Embryonic facial prominence (tissue), 1 donor: ENCODE results near the gene KCNJ16.

Source experiments
- DNase-seq: peaks from one replicate; pipeline ENCODE4 v3.0.0-alpha.2; 2016; ENCODE audit errors: extremely low spot score

Gene KCNJ16

DNA sequence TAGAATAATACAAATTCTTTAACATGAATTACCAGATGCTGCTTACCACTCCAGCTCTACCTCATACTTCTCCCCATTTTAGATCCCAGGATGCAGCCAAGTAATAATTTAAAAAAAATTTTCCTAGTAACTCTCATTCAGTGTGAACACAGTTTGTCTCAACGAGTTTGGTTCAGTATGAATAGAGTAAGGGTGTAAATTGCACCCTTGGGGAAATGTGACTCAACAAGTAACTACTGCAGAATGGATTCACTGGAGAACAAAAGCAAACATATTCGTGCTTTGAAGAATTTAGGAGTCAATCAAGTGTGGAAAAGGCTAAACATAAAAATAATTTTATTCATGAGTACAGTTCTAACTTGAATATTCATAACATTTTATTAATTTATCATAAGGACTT lies 23.0 kb downstream of the KCNJ16 start:
- no peak for DNase-seq

DNA sequence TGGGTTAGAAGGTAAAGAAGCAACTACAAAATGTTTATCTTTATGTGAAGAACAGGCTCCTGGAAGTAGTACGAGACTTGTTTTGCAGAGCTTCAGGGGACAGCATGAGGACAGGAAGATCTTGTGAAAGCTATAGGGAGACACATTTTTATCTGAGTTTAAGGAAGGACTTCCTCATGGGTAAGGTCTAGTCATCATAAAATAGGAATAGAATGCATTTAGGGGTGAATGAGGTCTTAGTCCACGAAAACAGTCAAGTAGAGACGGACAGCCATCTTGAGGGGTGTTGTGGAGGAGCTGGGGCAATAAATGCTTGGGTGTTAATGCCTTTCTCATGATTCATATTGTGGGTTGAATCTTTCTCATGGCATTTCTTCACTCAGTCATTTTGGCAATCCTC lies 24.3 kb downstream of the KCNJ16 start:
- no peak for DNase-seq

DNA sequence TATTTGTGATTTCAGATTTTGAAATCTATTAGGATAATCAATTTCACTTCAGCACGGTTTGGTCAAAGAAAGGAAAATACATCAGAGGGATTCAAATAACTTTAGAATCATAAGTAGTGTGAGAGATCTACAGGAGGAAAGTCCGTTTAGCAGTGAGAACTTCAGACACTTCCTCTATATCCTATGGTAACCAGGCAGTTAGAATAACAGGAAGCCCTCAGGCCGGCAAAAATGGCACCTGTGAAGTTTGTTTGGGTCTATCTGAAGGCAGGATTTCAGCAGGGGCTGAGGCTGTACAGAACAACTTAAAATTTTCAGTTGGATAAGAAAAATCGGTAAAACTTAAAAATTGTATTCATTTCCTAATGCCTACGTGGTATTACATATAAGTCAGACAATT lies 24.9 kb downstream of the KCNJ16 start:
- DNase-seq = no peak

DNA sequence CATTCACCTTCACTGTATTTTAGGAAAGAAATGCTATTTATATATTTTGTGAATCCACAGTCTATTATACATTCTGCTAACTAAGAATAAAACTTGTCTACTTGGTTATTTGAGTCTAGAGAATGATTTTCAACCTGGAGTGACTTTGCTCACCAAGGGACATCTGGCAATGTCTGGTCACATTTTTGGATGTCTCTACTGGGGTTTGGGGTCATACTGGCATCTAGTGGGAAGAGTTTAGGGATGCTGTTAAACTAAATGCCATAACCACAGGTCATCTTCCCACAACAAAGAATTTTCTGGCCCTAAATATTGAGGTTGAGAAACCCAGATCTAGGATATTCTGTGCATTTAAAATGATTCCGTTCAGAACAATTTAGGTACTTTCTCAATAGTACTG lies 26.0 kb downstream of the KCNJ16 start:
- no peak for DNase-seq

DNA sequence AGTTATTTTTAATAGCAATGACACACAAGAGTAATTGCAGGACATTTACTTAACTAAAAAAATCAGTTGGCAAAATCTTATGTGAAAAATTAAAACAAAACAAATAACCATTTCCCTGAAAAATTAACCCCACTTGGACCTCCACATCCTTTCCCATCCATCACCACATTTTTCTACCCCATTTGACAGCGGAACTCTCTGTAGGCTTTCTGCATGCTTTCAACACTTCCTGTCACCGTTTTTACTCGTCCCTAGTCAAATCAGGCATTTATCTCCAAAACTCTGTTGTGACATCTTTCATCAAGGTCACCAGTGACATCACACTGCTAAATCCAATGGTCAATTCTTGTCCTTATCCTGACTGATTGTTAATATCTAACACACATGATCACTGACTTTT lies 27.5 kb downstream of the KCNJ16 start:
- no peak for DNase-seq

DNA sequence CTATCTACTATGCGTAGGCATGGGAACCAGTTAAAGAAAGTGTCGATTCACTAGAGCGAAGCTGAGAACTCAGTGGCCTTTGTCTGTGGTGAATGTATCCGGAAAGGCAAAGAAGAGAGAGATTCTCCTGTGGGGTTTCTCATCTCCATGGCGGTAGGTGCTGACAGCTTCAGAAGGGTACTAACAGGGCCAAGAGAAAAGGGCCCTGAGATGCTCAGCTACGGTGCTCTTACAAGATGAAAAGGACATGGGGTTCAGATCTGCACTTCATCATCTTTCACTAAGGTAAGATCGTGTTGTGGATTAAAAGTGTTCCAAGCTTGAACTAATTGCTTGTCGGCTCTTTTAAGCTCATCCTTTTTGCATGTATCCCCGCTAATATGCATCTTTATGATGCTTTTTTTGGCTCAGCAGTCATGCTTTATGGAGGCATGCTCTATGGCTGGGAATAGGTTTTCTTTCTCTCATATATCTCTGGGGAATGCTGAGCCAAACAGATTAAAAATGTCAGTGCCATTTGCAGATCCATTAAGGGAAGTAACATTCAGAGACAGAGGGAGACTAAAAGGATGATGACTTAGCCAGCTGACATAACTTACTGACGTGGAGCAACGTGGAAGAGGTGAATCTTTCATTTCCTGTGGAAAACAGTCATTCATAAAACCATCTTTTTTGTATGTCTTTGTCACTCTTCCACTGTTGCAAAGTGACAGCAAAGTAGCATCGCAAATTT lies 29.9 kb downstream of the KCNJ16 start:
- no peak for DNase-seq

DNA sequence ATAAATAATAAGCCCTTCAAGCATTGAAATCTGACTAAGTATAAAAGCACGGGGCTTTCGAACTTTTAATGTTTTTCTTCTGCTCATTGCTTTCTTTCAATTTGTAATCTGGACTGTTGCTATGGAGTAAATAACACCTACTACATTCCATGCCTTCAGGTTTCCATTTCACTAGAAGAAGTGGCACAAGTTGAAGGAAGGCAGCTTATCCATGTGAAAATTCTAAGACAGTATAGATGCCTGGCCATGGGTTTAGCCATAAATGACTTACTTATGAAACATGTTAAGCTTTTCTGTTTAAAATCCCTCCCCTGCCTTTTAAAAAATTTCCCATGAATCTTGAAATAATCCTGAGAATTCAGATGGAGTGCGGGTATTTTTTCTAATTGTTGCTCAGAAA lies 30.6 kb downstream of the KCNJ16 start:
- no peak for DNase-seq

DNA sequence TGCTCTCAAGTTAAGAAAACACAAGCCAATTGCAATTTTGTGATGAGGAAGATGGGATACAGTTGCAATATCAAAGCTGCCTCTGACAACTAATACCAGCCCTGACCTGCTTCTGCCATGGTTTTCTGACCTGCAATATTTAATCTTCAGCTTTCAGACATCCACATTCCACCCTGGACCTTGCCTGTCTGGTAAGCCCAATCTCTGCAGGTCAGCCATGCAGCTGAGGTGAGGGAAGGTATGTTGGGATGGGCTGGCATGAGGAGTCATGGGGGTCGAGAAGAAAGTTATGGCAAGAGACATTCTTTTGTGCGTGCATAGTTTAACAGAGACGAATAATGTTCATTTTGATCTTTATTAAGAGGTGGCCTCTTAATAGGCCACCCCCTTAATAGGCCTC lies 31.5 kb downstream of the KCNJ16 start:
- DNase-seq = no peak

DNA sequence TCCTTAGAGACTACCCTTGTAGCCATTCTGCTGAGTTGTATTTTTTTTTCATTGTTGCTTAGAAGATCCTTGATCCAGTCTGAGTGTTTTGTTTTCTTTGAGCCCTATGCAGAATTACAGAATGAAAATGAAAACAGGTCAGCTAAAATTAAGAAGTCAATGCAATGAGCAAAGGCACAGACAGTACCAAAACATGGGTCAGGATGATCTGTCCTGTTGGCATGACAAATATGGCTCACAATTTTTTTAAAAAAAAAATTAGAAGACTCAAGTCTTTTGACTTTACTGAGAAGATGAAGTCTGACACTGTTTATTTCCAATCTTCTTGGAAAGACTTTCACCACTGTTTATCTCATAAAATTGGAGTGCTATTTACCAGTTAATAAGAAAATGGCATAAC lies 32.4 kb downstream of the KCNJ16 start:
- no peak for DNase-seq

DNA sequence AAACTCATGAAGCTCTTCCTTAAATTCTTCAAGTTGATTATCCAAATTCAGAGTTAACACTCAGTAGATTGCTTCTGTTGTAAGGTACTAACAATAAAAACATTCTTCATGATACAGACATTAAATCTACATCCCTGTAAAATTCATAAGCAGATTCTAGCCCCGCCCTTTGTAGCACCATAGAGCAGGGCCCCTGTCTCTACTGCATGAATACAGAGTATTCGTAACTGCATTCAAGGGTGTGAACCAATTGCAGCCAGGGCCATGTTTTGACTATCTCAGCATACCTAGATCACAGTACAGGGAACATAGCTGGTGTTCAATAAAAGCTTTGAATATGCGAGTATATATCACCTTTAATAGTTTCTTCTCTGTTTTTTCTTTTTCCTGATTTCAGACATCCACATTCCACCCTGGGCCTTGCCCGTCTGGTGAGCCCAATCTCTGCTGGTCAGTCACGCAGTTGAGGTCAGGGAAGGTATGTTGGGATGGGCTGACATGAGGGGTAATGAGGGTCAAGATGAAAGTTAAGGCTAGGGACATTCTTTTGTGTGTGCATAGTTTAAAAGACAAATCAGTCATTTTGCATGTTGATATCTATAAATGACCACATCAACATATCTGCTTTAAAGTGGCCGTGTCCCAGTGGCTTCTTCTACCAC lies 33.0 kb downstream of the KCNJ16 start:
- no peak for DNase-seq

DNA sequence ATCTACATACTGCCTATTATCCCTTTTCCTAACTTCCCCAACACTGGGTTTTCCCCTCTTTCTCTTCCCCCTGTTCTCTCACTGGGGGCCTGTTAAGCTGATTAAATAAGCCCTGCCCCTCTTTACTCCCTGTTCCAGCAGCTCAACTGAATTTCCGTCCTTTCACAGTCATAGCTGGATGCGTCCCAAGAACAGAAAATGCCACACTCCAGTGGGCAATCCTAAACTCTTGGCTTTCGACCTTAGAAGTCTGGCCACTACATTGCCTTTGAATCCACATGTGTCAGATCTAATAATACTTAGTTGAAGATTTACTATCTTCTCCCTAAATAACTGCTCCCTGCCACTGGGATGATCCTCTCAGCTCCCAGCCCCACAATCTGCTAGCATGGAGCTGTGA lies 34.5 kb downstream of the KCNJ16 start:
- DNase-seq = no peak

DNA sequence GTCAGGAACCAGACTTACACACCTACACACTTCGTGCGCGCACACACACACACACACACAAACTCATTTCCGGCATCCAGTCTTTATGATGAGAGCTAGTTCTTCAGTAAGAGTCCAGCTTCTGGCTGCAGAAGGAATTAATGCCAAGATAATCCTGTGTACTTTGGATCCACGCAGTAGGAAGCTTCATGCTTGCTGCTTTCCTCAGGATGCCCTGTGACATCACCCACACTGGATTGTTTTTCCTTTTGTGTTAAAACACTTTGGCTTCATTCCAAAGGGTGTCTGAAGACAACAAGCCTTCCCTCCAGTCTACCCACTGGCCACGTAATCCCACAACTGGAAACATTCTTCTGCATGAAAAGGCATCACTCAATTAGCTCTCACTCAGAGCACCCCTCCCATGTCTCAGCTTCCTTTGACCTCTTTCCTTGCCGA lies 35.4 kb downstream of the KCNJ16 start:
- no peak for DNase-seq

DNA sequence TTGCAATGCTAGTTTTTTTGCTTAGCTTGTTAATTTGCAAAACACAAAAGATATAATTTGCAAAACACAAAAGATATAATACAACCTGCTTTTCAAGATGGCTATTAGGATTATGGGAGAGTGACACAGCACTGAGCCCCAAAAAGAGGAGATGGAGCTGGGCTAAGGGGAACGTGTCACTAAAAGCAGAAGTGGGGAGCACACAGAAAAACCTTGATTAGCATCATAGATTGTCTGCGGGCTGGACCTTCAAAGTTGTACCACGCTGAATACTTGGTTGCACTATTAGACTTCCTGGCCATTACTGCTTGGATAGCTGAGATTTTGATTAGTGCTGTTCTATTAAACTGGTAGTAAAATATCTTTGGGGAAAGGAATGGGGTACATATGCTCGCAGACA lies 36.2 kb downstream of the KCNJ16 start:
- DNase-seq = no peak

DNA sequence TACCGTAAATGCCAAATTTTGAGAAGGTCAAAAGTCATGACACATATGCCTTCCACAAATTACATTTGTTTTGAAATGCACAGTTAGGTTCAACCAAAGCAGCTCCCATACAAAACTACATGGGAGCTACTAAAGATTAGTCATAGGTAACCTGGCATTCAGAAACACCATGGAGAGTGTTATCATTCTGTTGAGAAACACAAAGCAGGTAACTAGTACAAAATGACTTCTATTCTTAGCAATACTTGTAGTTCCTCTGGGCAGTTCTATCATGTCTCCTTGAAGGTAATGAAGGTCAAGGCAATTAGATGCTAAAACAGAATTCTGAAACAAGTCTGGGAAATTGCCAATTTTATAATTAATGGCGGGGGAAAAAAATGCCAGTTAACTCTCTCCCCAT lies 39.4 kb downstream of the KCNJ16 start:
- no peak for DNase-seq

DNA sequence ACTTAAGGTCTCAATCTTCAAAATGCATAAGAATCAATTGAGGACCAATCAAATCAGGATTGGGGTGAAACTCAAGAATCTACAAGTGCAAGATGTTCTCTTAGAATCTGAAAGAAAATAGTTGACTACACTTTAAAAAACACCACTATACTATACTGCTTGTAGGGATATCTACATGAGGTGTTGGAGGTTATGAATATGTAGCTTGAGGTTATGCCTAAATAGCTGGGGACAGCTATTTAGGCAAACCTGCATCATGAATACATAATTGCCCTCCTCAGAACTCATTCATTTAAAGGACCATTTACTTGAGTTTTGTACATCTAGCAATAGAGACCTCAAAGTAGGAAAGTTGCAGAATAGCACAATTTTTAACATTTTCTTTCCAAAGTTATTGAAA lies 40.1 kb downstream of the KCNJ16 start:
- DNase-seq = no peak

DNA sequence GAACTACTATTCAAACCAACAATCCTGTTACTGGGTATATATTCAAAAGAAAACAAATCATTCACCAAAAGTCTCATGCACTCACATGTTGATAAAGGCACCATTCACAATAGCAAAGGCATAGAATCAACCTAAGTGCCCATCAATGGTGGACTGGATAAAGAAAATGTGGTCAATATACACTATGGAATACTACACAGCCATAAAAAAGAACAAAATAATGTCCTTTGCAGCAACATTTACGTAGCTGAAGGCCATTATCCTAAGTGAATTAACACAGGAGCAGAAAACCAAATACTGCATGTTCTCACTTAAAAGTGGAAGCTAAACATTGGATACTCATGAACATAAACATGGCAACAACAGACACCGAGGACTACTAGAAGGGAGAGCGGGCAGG lies 41.9 kb downstream of the KCNJ16 start:
- no peak for DNase-seq

DNA sequence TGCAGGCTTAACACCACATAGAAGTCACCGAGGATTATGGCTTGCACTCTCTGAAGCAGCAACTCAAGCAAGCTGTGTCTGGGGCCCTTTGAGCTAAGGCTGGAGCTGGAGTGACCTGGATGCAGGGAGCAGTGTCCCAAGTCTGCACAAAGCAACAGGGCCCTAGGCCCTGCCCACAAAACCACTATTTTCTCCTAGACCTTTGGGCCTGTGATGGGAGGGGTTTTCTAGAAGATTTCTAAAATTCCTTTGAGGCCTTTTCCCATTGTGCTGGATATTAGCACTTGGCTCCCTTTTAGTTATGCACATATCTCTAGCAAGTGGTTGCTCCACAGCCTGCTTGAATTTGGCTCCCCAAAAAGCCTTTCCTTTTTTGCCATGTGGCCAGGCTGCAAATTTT lies 44.5 kb downstream of the KCNJ16 start:
- no peak for DNase-seq

DNA sequence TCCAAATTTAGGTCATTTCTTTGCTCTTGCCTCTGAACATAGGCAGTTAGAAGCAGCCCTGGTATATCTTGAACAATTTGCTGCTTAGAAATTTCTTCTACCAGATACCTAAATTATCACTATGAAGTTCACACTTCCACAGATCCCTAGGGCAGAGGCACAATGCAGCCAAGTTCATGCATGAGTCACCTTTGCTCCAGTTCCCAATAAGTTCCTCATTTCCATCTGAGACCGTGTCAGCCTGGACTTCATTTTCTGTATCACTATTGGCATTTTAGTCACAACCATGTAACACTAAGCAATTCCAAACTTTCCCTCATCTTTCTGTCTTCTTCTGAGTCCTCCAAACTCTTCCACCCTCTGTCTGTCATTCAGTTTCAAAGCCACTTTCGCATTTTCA lies 45.0 kb downstream of the KCNJ16 start:
- no peak for DNase-seq

DNA sequence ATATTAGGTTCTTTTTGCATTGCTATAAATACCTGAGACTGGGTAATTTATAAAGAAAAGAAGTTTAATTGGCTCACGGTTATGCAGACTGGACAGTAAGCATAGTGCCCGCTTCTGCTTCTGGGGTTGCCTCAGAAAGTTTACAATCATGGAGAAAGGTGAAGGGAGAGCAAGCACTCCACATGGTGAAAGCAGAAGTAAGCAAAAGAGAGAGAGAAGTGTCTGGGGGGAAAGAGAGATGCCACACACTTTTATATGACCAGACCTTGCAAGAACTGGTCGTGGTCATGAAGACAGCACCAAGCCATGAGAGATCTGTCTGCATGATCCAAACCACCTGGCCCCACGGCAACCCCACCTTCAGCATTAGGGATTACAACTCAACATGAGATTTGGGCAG lies 45.4 kb downstream of the KCNJ16 start:
- DNase-seq = no peak

DNA sequence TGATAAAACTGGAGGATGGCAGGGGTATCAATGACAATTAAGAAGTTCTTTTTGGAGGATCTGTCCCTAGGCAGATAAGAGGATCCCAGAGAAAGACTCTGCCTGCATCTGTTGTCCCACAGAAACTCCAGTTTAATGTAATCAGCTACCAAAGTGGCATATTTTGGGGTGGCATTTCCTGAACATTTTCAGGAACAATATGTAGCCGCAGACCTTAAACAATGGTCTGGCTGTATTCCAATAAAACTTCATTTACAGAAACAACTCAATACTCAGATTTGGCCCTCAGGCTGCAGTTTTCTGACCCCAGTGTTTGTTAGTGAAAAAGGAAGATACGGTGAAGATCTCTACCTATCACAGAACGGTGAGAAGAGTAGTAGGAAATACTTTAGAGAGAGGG lies 46.1 kb downstream of the KCNJ16 start:
- DNase-seq = no peak

DNA sequence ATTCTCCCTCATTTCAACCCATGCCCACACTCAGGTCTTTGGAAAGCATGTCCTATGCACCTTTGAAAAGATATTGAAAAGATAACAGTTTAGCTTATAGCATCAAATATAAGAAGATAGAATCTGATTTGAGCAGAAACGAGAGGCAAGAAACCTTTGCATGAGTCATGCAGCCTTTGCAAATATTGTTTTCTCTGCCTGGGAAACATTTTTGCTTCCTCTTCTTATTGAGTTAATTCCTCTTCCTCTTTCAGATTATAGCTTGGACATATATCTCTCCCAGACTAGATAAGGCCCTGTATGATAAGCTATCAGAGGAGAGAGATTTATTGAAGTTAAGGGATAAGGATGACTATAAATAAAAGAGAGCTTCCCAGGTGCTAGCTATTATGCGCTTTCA lies 48.2 kb downstream of the KCNJ16 start:
- no peak for DNase-seq

DNA sequence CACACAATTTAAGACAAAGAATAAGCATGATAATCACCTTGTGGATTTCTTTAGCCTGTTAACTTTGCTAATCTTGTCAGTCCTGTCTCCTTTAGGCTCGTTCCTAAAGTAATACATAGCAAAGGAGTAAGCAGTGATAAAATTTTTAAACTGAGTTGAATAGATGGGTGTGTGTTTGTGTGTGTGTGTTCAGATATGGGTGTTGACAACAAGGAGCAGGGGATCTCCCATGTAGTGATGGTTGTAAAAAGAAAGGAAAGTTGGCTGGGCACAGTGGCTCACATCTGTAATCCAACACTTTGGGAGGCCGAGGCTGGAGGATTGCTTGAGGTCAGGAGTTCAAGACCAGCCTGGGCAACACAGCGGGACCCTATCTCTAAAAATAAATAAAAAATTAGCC lies 49.7 kb downstream of the KCNJ16 start:
- no peak for DNase-seq

DNA sequence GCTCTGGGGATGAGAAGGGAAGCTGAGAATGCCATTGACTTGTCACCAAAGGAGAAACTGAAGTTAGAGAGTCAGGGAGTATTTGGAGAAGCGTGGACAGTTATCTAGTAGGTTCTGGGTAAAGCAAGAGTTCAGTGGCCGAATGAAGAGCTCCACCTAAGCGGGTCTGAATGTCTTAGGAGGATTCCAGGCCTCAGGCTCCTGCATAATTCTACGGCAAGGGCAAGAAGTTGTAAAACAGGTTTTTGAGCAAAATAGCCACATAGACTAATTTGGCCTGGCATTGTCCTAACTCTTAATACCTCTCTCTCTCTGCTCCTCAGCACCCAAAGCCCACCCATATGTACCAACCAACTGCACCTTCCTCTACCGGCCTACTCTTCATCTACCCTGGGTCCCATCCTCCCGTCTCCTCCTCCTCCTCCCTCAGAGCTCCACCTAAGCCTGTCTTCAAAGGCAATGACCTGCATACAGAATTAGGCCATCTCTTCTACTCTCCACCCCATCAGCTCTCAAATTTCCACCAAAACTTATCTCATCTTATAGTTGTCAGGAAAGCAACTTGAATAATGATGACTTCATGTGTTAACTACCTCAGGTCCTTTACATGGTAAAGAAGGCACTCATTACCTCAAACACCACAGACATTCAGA lies 52.3 kb downstream of the KCNJ16 start:
- no peak for DNase-seq
